ENCODE measurements around the gene MAP2K5. TPM values are rescaled to one million over a fixed set of nuclear protein-coding genes. Genes with fewer than 3 reads are reported as not detected.

Gene MAP2K5
- total RNA-seq, 2 experiments from 2014 or later, result 16.9 to 17.4 TPM

DNA sequence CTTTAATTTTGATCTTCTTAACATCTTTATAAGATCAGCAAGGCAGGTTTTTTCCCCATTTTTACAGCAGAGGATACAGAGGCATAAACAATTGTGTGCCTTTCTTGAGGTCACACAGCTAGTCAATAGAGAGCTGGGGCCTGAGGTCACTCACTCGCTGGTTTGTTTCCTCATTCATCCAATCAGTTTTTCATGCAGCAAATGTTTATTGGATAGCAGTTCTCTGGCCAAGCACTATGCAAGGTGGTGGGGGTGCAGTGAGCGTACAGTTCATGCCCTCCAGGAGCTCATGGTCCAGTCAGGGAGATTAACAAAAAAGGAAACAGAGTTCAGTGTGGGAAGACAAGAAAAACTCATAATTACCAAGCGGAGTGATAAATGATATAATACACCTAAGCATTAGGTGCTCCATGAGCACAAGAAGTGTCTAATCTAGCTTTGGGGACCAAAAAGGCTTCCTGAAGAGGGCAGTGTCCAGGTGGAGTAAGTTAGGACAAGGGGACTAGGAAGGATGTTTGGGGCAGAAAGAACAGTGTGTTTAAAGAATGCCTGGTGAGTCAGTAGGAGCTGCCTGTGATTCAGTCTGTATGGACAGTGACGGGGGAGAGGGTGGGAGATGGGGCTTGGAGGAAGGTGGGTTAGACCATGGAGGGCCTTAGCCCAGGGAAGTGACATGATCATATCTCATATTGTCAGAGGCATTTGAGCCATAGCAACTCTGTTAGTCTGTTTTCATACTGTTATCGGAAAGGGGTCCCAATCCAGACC, 29.3 kb downstream of the MAP2K5 start:
- no peaks in the 10 kb centered on the region for H3K36me3 Mint-ChIP-seq (ENCODE audit: low read depth)
- H3K4me1 Mint-ChIP-seq, result no peaks in the 10 kb centered on the region
- H3K27ac Mint-ChIP-seq, result no peak overlapping the region
- POLR2A ChIA-PET, result no interaction called here
- H3K4me3 Mint-ChIP-seq, result no peak overlapping the region
- H3K27me3 Mint-ChIP-seq, result no peaks in the 10 kb centered on the region
- no peaks in the 10 kb centered on the region for H3K9me3 Mint-ChIP-seq
- CTCF ChIA-PET, result no interaction called here
- no peak for DNase-seq

- no peak for DNase-seq
- H3K4me3 Mint-ChIP-seq, result no peak overlapping the region
- H3K27ac Mint-ChIP-seq, result no peak overlapping the region
- no peaks in the 10 kb centered on the region for H3K27me3 Mint-ChIP-seq
- H3K4me1 Mint-ChIP-seq, result no peaks in the 10 kb centered on the region
- CTCF ChIA-PET, result interaction anchor here (1.2 kb wide), 1 partner anchor 246 kb away, joined by 3 read pairs; no protein-coding TSS in a partner anchor
- POLR2A ChIA-PET, result no interaction called here
- H3K9me3 Mint-ChIP-seq, result no peaks in the 10 kb centered on the region
- no peaks in the 10 kb centered on the region for H3K36me3 Mint-ChIP-seq (ENCODE audit: low read depth)
Measured at GRCh38 chr15:67573194-67573593, 30.7 kb downstream of the MAP2K5 start.

DNA sequence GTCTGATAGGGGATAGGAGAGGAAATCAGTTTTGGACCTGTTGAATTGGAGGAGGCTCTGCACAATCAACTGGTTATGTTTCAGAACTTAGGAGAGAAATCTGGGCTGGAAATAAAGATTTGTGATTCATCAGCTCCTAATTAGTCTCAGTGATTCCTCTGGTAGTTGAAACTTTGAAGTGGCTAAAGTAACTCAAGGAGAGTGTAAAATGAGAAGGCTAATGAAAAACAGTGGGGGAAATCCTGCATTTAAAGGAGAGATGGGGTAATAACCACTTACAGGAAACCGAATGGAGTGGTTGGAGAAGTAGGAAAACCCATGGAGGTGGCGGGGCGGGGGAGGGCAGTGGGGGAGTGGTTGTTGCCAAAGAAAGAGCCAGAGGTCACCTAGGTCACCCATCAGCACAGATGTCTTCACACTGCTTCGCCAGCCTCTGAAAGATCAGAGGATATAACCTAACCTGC, 32.6 kb downstream of the MAP2K5 start:
- no peaks in the 10 kb centered on the region for H3K36me3 Mint-ChIP-seq (ENCODE audit: low read depth)
- H3K27me3 Mint-ChIP-seq, result no peaks in the 10 kb centered on the region
- H3K4me1 Mint-ChIP-seq, result no peaks in the 10 kb centered on the region
- POLR2A ChIA-PET, result no interaction called here
- CTCF ChIA-PET, result no interaction called here
- no peak overlapping the region for H3K4me3 Mint-ChIP-seq
- no peaks in the 10 kb centered on the region for H3K9me3 Mint-ChIP-seq
- no peak overlapping the region for H3K27ac Mint-ChIP-seq
- no peak for DNase-seq

GRCh38 chr15:67578020-67578600, 35.6 kb downstream of the MAP2K5 start:
- no peaks in the 10 kb centered on the region for H3K9me3 Mint-ChIP-seq
- CTCF ChIA-PET, result no interaction called here
- no peak overlapping the region for H3K4me3 Mint-ChIP-seq
- no peaks in the 10 kb centered on the region for H3K4me1 Mint-ChIP-seq
- no peaks in the 10 kb centered on the region for H3K27me3 Mint-ChIP-seq
- H3K27ac Mint-ChIP-seq, result no peak overlapping the region
- peaks cover 2% of the 10 kb centered on the region for H3K36me3 Mint-ChIP-seq (ENCODE audit: low read depth)
- POLR2A ChIA-PET, result no interaction called here
- no peak for DNase-seq

GRCh38 chr15:67579164-67579563, 36.7 kb downstream of the MAP2K5 start:
- ChIA-PET POLR2A (no interaction called here), CTCF (no interaction called here)
- DNase-seq, result no peak
- Mint-ChIP-seq H3K27ac (no peak overlapping the region), H3K36me3 (ENCODE audit: low read depth) (peaks cover 2% of the 10 kb centered on the region), H3K27me3 (no peaks in the 10 kb centered on the region), H3K4me1 (no peaks in the 10 kb centered on the region), H3K9me3 (no peaks in the 10 kb centered on the region), H3K4me3 (no peak overlapping the region)

- no peak for DNase-seq
- ChIA-PET POLR2A (no interaction called here), CTCF (no interaction called here)
- Mint-ChIP-seq H3K4me3 (no peak overlapping the region), H3K27me3 (no peaks in the 10 kb centered on the region), H3K27ac (no peak overlapping the region), H3K4me1 (no peaks in the 10 kb centered on the region), H3K36me3 (ENCODE audit: low read depth) (peaks cover 2% of the 10 kb centered on the region), H3K9me3 (no peaks in the 10 kb centered on the region)
Measured at GRCh38 chr15:67579967-67580366, 37.5 kb downstream of the MAP2K5 start.

DNA sequence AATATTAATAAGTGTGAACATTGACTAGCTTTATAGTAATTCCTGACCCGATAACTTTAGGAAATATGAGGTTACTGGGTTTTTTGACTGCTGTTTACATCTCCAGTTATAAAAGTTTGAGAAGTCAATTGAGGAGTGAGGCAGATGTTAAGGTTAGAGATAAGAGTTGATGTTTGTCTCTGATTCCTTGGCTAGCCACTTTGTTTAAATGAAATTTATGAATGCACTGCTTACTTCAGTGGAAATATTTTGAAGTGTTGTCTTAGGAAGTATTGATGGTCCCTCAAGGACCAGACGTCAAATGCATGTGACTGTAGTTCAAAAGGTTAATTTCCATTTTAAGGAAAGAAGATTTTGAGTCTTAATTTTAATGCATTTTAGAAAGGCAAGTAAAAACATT, 41.7 kb downstream of the MAP2K5 start:
- Mint-ChIP-seq H3K4me1 (no peaks in the 10 kb centered on the region), H3K27ac (no peak overlapping the region), H3K27me3 (no peaks in the 10 kb centered on the region), H3K36me3 (ENCODE audit: low read depth) (peaks cover 12% of the 10 kb centered on the region), H3K4me3 (no peak overlapping the region), H3K9me3 (no peaks in the 10 kb centered on the region)
- DNase-seq, result no peak
- CTCF ChIA-PET, result no interaction called here
- POLR2A ChIA-PET, result no interaction called here

DNA sequence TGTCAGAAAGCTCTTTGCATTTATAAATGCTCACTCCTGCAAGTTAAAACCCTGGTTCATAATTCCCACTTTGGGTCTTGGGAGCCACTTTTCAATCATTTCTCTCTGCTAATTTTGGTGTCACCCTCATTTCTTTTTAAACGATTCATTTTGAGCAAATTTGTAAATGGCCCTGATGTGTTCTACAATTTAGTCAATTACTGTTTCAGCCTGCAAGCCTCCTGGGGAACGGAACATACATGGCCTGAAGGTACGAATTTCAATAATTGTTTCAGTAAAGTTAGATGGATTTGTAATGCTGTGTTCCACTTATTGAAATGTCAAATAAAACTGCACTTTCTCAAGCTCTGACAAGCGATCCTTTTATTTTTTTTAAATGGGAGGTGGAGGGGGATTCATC, 43.2 kb downstream of the MAP2K5 start:
- H3K27ac Mint-ChIP-seq, result no peak overlapping the region
- no peak overlapping the region for H3K4me3 Mint-ChIP-seq
- H3K36me3 Mint-ChIP-seq (ENCODE audit: low read depth), result peaks cover 13% of the 10 kb centered on the region
- ChIA-PET CTCF (no interaction called here), POLR2A (no interaction called here)
- no peak for DNase-seq
- H3K27me3 Mint-ChIP-seq, result no peaks in the 10 kb centered on the region
- no peaks in the 10 kb centered on the region for H3K9me3 Mint-ChIP-seq
- no peaks in the 10 kb centered on the region for H3K4me1 Mint-ChIP-seq

GRCh38 chr15:67587331-67587730, 44.8 kb downstream of the MAP2K5 start:
- POLR2A ChIA-PET, result no interaction called here
- H3K27ac Mint-ChIP-seq, result no peak overlapping the region

DNA sequence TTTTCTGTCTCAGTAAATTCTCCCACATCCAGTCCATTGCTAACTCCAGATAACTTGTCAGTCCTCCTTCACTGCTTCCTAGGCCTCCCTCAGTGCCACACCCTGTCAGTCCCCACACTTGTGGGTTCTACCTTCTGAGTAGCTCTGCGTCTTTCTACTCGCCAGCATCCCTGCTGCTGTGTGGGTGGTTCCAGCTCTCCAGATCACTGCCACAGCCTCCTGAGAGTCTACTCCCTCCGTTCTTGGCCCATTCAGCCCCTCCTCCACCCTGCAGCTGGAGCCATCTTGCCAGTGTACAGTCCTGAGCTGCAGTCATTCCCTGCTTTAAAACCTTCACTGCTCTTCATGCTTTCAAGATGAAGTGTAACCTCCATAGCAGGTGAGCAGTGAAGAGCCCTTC, 45.3 kb downstream of the MAP2K5 start:
- POLR2A ChIA-PET, result no interaction called here
- Mint-ChIP-seq H3K4me3 (no peak overlapping the region), H3K27me3 (no peaks in the 10 kb centered on the region), H3K4me1 (no peaks in the 10 kb centered on the region), H3K9me3 (no peaks in the 10 kb centered on the region), H3K36me3 (ENCODE audit: low read depth) (peaks cover 13% of the 10 kb centered on the region), H3K27ac (no peak overlapping the region)
- no peak for DNase-seq
- CTCF ChIA-PET, result no interaction called here

More at GRCh38 chr15:67587331-67587730, 44.8 kb downstream of the MAP2K5 start:
- Mint-ChIP-seq H3K36me3 (ENCODE audit: low read depth) (peaks cover 13% of the 10 kb centered on the region), H3K27me3 (no peaks in the 10 kb centered on the region), H3K4me3 (no peak overlapping the region), H3K4me1 (no peaks in the 10 kb centered on the region), H3K9me3 (no peaks in the 10 kb centered on the region)
- DNase-seq, result no peak
- CTCF ChIA-PET, result no interaction called here

DNA sequence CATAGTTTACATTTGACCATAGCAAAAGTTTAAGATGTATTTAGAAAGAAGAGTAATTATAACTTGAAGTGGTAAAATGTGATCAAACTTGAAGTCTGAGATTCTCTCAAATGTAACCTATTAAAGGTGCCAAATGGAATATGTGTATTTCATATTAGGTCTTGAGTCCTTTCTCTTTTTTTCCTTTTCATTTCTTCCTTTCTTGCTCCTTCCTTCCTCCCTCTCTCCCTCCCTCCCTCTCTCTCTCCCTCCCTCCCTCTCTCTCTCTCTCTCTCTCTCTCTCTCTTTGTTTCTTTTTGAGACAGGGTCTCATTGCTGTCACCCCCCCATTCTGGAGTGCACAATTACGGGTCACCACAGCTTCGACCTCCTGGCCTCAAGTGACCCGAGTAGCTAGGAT, 47.7 kb downstream of the MAP2K5 start:
- DNase-seq, result no peak
- Mint-ChIP-seq H3K36me3 (ENCODE audit: low read depth) (peaks cover 13% of the 10 kb centered on the region), H3K27ac (no peak overlapping the region), H3K9me3 (no peaks in the 10 kb centered on the region), H3K4me3 (no peak overlapping the region), H3K4me1 (no peaks in the 10 kb centered on the region), H3K27me3 (no peaks in the 10 kb centered on the region)
- ChIA-PET POLR2A (no interaction called here), CTCF (no interaction called here)

- CTCF ChIA-PET, result no interaction called here
- Mint-ChIP-seq H3K36me3 (ENCODE audit: low read depth) (peaks cover 17% of the 10 kb centered on the region), H3K4me3 (no peak overlapping the region), H3K9me3 (no peaks in the 10 kb centered on the region), H3K27ac (no peak overlapping the region), H3K4me1 (no peaks in the 10 kb centered on the region), H3K27me3 (no peaks in the 10 kb centered on the region)
- DNase-seq, result no peak
- POLR2A ChIA-PET, result no interaction called here
Measured at GRCh38 chr15:67592245-67592644, 49.7 kb downstream of the MAP2K5 start.

- POLR2A ChIA-PET, result no interaction called here
- Mint-ChIP-seq H3K36me3 (ENCODE audit: low read depth) (peaks cover 9% of the 10 kb centered on the region), H3K9me3 (no peaks in the 10 kb centered on the region), H3K27me3 (no peaks in the 10 kb centered on the region), H3K4me1 (no peaks in the 10 kb centered on the region), H3K4me3 (no peak overlapping the region), H3K27ac (no peak overlapping the region)
- CTCF ChIA-PET, result no interaction called here
- DNase-seq, result no peak
Measured at GRCh38 chr15:67593562-67593961, 51.1 kb downstream of the MAP2K5 start.

DNA sequence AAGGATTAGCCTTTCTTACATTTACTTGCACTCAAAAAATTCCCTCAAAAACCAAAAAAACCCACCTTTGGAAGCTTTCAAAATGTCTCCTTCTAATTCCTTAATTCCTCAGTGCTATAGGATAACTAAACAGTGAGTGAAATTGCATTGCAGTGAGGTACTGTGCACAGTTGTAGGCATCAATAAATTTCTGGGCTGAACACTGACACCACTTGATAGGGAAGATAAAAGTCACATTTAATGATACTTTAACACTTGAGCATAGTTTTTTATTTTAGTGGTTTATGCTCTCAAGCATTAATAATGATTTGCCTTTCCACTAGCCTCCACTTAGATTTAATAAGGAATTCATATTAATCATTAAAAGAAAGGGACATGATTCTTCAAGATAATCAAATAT, 52.3 kb downstream of the MAP2K5 start:
- POLR2A ChIA-PET, result no interaction called here
- Mint-ChIP-seq H3K4me1 (no peaks in the 10 kb centered on the region), H3K4me3 (no peak overlapping the region), H3K27me3 (no peaks in the 10 kb centered on the region), H3K27ac (no peak overlapping the region), H3K36me3 (ENCODE audit: low read depth) (peaks cover 9% of the 10 kb centered on the region), H3K9me3 (no peaks in the 10 kb centered on the region)
- CTCF ChIA-PET, result interaction anchor here (0.6 kb wide), 1 partner anchor 185 kb away, joined by 3 read pairs; no protein-coding TSS in a partner anchor
- no peak for DNase-seq

All from activated CD4-positive, alpha-beta memory T cell treated with anti-CD3 and anti-CD28 coated beads, Interleukin-2, amount 10 ng/mL, durations not matched to agents 7 days and 5 days (primary cell).